Dermis microvascular lymphatic vessel endothelial cell (primary cell): ENCODE data around the gene MYMX. TPM values are rescaled to one million over a fixed set of nuclear protein-coding genes. Genes with fewer than 3 reads are reported as not detected.
"Not testable (repeated sequence)": the region's sequence is repeated elsewhere in the genome, so short reads cannot be mapped to it uniquely, and the experiment has no call there.

Experiments
- DNase-seq, 2 donors: peaks; one replicate each; pipeline versions ENCODE4 v3.0.0 to v3.0.0-alpha.2; 2010; ENCODE audit warnings: low read depth in 2 of 2
- total RNA-seq: library from RNA; depleted of rRNA; stranded (reverse); fragments of >200 nt; gene quantifications from 2 replicates; pipeline ENCODE4 v1.2.1, GENCODE V29; 2014

Gene MYMX
- total RNA-seq, 1 donor from 2014 or later = 0.13 TPM

- DNase-seq = peak in 1 of 2 donors; percentile 33
These were observed 30.6 kb upstream of the MYMX start for GRCh38 chr6:44185953-44186634.

- peak; percentile 35 to 73 for DNase-seq
These were observed 30.1 kb upstream of the MYMX start for GRCh38 chr6:44186635-44187025.

- no peak for DNase-seq
These were observed 27.9 kb upstream of the MYMX start for GRCh38 chr6:44188819-44189218.

GRCh38 chr6:44189257-44189656, 27.5 kb upstream of the MYMX start:
- no peak for DNase-seq

- no peak for DNase-seq
These were observed 26.0 kb upstream of the MYMX start for GRCh38 chr6:44190715-44191114.

- peak in 1 of 2 donors; percentile 55 for DNase-seq
These were observed 24.2 kb upstream of the MYMX start for GRCh38 chr6:44192428-44193041.

- no peak for DNase-seq
These were observed 23.3 kb upstream of the MYMX start for GRCh38 chr6:44193307-44193910.

GRCh38 chr6:44194326-44194725, 22.4 kb upstream of the MYMX start:
- DNase-seq = no peak

GRCh38 chr6:44196351-44196750, 20.4 kb upstream of the MYMX start:
- not testable (repeated sequence) for DNase-seq

GRCh38 chr6:44198684-44199083, 18.0 kb upstream of the MYMX start:
- DNase-seq = no peak

GRCh38 chr6:44199883-44200282, 16.8 kb upstream of the MYMX start:
- no peak for DNase-seq

GRCh38 chr6:44201200-44201599, 15.5 kb upstream of the MYMX start:
- DNase-seq = no peak

GRCh38 chr6:44201638-44202303, 15.0 kb upstream of the MYMX start:
- DNase-seq = no peak

- DNase-seq = peak in 1 of 2 donors; percentile 45
These were observed 14.3 kb upstream of the MYMX start for GRCh38 chr6:44202332-44202971.

- no peak for DNase-seq
These were observed 13.6 kb upstream of the MYMX start for GRCh38 chr6:44202972-44203750.

GRCh38 chr6:44203955-44204354, 12.8 kb upstream of the MYMX start:
- DNase-seq = no peak

- no peak for DNase-seq
These were observed 8.8 kb upstream of the MYMX start for GRCh38 chr6:44207966-44208365.

GRCh38 chr6:44211284-44211683, 5.4 kb upstream of the MYMX start:
- no peak for DNase-seq

- no peak for DNase-seq
These were observed 2.4 kb upstream of the MYMX start for GRCh38 chr6:44214307-44214706.

GRCh38 chr6:44217332-44218143, 812 bp downstream of the MYMX start:
- no peak for DNase-seq
